Fibroblast of the aortic adventitia (primary cell): ENCODE data around the gene ANGPTL2. TPM values are rescaled to one million over a fixed set of nuclear protein-coding genes. Genes with fewer than 3 reads are reported as not detected.

Experiments
- DNase-seq: peaks from one replicate; pipeline ENCODE4 v3.0.0-alpha.2; 2010; ENCODE audit warnings: low read depth
- H3K4me3 ChIP-seq: 2 replicates; pipeline ENCODE4 v1.5.1; 2011; ENCODE audit warnings: low read depth, mild to moderate bottlenecking, control low read depth, low read length, moderate library complexity
- CTCF ChIP-seq: IDR thresholded peaks from 2 replicates; pipeline ENCODE4 v1.5.1; 2011; ENCODE audit warnings: mild to moderate bottlenecking, low read length, control low read depth, inconsistent platforms; ENCODE audit not compliant: insufficient read depth
- total RNA-seq: library from RNA; depleted of rRNA; stranded (reverse); fragments of >200 nt; gene quantifications from 2 replicates; pipeline ENCODE4 v1.2.3, GENCODE V29; 2012; ENCODE audit warnings: low replicate concordance

ANGPTL2 gene
- total RNA-seq, 1 donor: 41.0 TPM

- H3K4me3 ChIP-seq: no peak overlapping the region
- peak; percentile 79 for DNase-seq
- TF ChIP-seq CTCF: no peak
These were observed 8.5 kb upstream of the ANGPTL2 start for GRCh38 chr9:127130661-127131538.

DNA sequence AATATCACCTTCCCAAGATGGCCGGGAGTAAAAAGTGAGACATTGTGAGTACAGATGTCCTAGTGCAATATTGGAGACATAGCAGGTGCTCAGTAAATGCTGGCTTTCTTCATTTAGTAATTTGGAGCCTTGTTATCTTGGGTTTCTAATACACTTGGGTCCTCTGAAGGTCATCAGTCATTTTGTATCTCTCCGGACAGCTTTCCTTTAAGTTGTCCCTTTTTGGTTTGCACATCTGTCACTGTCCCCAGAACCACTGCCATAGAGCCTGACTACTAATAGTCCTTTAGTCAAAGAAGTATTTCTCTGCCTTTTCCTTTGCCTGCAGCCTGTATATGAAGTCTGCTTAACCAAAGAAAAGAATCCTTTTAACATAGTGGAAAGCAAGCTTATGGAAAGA lies 7.8 kb upstream of the ANGPTL2 start:
- no peak for DNase-seq
- no peak for TF ChIP-seq CTCF
- H3K4me3 ChIP-seq: no peak overlapping the region

- TF ChIP-seq CTCF: no peak
- H3K4me3 ChIP-seq: no peak overlapping the region
- no peak for DNase-seq
These were observed 7.3 kb upstream of the ANGPTL2 start for GRCh38 chr9:127129718-127130085.

DNA sequence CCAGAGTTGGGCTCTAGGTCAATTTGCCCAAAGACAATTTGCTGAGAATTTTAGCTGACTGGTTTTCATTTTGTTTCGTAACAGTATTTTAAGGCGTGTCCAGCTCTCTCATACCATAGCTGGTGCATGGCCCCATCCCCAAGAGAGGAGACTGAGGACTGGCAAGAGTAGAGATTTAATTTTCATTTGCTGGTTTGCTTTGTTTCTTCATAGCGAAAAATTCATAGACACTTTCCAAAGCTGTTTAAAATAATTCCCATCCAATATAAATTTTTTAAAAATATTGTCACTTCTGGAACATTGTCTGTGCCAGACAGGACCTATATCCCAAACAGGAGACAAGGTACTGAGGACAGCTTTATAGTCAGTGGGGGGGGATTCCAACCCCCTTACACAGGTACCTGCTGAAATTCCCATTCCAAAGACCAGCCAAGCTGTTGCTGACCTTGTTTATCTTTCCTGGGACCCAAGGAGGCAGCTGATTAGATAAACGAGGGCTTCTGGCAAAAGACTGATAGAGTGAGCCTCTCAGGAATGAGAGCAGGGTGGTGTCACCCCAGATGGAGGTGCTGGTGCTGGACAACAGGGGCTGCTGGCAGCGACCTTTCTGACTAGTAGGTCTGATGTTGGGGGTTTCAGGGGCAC lies 6.8 kb upstream of the ANGPTL2 start:
- peak; percentile 33 for DNase-seq
- no peak for TF ChIP-seq CTCF

GRCh38 chr9:127128341-127129072 lies 6.1 kb upstream of the ANGPTL2 start:
- no peak for TF ChIP-seq CTCF
- no peak overlapping the region for H3K4me3 ChIP-seq
- peak; percentile 54 for DNase-seq

More for the DNA sequence above, 6.8 kb upstream of the ANGPTL2 start:
- H3K4me3 ChIP-seq: no peak overlapping the region

DNA sequence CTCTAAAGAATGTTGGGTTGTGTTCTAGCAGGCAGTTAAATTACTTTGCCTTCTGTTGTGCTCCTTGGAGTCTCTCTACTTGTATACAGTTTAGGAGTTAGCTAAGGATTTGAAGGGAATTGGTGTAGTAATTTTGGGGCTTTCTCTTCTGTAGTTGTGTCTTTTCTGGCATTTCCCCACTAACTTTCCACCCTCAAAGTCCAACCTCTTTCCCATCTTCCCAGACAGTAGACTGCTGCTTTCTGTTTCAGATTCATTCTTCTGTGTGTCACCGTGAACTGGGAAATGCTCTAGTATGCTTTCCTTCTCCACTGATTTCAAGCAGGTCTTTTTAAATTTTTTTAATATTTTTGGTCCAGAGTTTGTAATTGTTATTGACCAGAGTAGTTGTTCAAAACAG lies 4.5 kb upstream of the ANGPTL2 start:
- DNase-seq: no peak

More for the DNA sequence above, 4.5 kb upstream of the ANGPTL2 start:
- no peak overlapping the region for H3K4me3 ChIP-seq
- no peak for TF ChIP-seq CTCF
